ENCODE data around the gene EFNA5. TPM values are rescaled to one million over a fixed set of nuclear protein-coding genes. Genes with fewer than 3 reads are reported as not detected.

Gene EFNA5
- polyA plus RNA-seq, 1 donor: 29.1 TPM

DNA sequence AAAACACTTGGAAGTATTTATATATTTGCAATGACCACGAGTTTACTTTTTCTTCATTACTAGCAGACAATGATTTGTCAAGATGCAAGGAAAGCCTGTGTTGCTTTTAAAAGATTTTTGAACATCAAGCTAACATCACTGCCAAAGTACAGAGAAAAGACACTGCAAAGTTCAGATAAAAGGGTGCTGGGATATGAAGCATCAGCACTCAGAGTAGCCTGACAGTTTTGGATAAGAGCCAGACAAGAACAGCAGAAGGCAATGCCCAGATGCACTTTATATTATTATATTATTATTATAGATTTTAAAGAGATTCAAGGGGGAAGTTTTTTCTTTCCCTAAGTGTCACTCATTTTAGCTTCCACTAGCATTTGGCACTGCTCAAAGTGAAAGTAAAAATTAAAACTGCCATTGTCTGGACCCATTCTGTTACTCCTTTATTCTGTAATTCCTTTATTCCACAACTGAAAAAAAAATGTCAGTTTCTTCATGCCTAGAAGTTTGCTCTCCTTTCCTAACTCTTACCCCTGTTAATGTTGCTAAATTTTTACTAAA is 240.6 kb downstream of the EFNA5 start:
- no peak for DNase-seq

DNA sequence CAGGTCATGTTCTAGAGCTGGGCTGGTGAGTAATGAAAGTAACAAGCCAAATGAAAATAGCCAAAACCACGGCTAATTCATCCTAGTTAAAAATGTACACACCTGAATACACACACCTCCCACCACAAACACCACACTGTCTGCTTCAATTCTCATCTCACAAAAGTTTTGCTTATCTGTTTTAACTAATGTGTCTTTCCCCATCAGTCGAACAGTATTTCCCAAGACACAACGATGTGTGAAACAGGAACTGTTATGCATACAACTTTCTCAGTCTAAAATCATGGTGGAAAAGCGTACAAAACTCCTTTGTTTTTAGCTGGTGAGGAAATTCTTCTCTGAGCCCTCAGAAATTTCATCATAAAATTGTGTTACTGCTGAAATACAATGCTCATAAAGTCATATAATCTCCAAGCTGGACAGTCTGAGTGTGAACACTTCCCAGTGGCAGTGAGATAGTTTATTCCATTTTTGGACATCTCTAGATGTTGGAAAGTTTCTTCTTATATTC is 242.4 kb downstream of the EFNA5 start:
- no peak for DNase-seq

DNA sequence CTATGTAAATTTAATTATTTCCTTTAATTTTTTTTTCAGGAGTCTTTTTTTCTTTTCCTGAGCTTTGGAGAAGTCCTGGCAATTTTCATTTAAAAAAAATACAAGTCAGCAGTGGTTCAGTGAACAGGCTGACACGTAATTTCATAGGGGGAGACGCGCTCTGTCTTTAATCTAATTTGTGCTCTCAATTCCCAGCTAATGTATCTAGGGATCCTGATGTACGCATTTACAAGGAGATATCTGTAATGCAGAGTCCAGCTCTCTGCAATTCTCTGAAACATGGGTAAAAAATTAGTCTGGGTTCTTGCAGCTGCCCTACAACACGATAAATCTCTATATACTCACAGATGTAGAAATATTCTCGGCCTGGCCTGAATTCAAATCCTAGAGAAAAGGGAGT is 243.9 kb downstream of the EFNA5 start:
- DNase-seq: no peak

GRCh38 chr5:107426209-107426608 is 244.5 kb downstream of the EFNA5 start:
- DNase-seq: no peak

- DNase-seq: no peak
These were observed 245.2 kb downstream of the EFNA5 start for GRCh38 chr5:107425541-107426031.

- no peak for DNase-seq
These were observed 246.2 kb downstream of the EFNA5 start for GRCh38 chr5:107424491-107424890.

- no peak for DNase-seq
These were observed 248.2 kb downstream of the EFNA5 start for GRCh38 chr5:107422494-107422893.

- no peak for DNase-seq
These were observed 251.2 kb downstream of the EFNA5 start for GRCh38 chr5:107419498-107419897.

GRCh38 chr5:107418902-107419301 is 251.8 kb downstream of the EFNA5 start:
- DNase-seq: no peak

DNA sequence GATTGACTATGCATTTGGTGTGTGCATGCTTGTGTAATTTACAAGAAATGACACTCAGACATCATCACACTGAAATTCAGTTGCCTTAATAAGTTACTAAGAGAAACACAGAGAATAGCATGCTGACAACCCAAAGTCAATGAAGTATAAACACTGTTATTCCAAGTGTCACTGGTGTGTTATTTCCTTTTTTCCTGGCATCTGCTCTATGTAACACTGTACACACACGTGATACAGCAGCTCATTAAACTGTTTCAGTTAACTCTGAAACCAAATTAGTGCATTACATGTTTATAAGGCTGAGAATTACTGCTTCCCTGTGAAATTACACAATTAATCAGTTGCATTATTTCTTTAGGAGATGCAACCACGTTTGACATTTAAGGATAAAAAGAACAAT is 252.7 kb downstream of the EFNA5 start:
- DNase-seq: no peak

DNA sequence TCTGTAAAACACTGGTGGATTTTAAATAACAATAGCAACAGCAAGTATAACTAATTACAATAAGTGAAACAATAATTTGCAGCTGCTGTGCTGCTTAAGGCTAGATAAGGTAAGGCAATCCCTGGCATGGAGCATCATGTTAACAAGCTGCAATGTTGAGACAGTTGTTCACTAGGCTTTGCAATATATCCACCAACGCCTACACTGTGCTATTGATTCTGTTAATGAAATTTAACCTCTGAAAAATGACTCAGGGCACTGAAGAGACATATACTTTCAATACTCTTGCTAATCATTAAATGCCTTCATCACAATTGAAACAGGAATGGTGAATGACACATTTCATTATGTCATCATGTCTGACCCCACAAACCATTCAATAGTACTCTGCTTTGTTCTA is 255.0 kb downstream of the EFNA5 start:
- no peak for DNase-seq

- no peak for DNase-seq
These were observed 255.9 kb downstream of the EFNA5 start for GRCh38 chr5:107414802-107415201.

GRCh38 chr5:107413754-107414153 is 257.0 kb downstream of the EFNA5 start:
- no peak for DNase-seq

- no peak for DNase-seq
These were observed 262.2 kb downstream of the EFNA5 start for GRCh38 chr5:107408564-107408963.

GRCh38 chr5:107407713-107408298 is 262.9 kb downstream of the EFNA5 start:
- DNase-seq: no peak

DNA sequence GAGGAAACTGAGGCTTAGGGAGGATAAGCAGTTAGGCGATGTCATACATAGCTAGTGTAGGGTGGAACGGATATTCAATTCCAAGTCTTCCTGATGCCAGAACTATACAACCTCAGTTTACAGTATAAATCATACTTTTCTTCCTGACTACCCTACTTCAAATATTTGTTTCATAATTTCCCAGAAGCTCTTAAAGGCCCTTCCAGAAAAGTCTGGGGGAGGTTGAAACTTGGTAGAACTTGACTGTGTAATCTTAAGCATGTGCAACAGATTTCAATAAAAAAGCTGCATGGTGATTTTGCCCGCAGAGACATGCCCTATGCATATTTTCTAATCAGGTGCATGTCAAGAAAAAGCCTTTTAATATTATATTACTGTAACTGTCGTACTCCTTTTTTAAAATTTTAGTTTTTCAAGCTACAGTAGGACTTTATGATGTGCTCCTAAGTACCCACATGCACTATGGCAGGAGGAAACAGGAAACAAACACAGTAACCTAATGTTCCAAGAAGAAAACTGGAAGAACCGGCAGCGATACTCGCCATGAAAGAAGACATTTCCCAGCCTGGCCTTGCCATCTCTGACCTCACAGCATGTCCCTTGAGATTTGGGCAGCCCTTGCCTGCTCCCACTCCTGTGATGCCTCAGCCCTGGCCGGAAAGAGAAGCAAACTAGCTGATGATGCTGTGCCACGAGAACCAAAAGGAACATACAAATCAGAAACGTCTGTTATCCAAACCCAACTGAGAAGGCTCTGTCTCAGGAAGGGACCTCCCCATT is 266.0 kb downstream of the EFNA5 start:
- no peak for DNase-seq

- DNase-seq: no peak
These were observed 267.3 kb downstream of the EFNA5 start for GRCh38 chr5:107403228-107403953.

- no peak for DNase-seq
These were observed 268.1 kb downstream of the EFNA5 start for GRCh38 chr5:107402434-107403227.

- no peak for DNase-seq
These were observed 269.1 kb downstream of the EFNA5 start for GRCh38 chr5:107401470-107402122.

- DNase-seq: no peak
These were observed 270.4 kb downstream of the EFNA5 start for GRCh38 chr5:107400328-107400727.

DNA sequence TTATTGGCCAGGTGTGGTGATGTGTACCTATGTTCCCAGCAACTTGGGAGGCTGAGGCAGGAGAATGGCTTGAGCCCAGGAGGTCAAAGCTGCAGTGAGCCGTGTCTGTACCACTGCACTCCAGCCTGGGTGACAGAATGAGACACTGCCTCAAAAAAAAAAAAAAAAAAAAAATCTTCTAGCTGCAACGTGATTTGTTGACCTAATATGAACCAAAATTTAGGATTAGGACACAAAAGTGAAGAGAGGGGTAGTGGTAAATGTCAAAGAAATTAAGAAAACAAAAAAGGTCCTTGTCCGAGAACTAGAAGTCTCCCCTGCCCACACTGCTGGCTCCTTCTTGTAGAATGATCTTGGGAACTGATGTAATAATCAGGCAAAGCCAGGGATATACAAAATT is 272.0 kb downstream of the EFNA5 start:
- no peak for DNase-seq
